Muscle of back (tissue), 13 donors: ENCODE data around the gene GIN1. TPM values are rescaled to one million over a fixed set of nuclear protein-coding genes. Genes with fewer than 3 reads are reported as not detected.
A peak's percentile ranks its signal among the peaks of the same experiment; 100 is the strongest.
"Not testable (repeated sequence)": the region's sequence is repeated elsewhere in the genome, so short reads cannot be mapped to it uniquely, and the experiment has no call there.

Experiments
- DNase-seq, 3 donors: peaks; one replicate each; pipeline versions ENCODE4 v3.0.0 to v3.0.0-alpha.2; 2013
- long read RNA-seq, 9 donors: transcript quantifications; one replicate each; lab custom pipeline, GENCODE V29; 2026
- polyA plus RNA-seq, 10 donors: library from polyadenylated mRNA; unstranded; fragments of 120-200 nt; gene quantifications; one replicate each; pipeline ENCODE4 v1.2.1, GENCODE V29; 2013; ENCODE audit not compliant: insufficient read length in 10 of 10

GIN1 gene
- 10 to 100 TPM in 3 of 10 donors, 1 to 10 TPM in 7; 6.8 to 10.7 (median 9.6) TPM for polyA plus RNA-seq
- long read RNA-seq, donor 1, partial matches to known transcripts: 0 of 1 reads
- long read RNA-seq, donor 1, other reads (novel, unspliced or antisense): 0 of 1 reads
- long read RNA-seq, donor 2, partial matches to known transcripts: 0 of 2 reads
- long read RNA-seq, donor 2, other reads (novel, unspliced or antisense): 0 of 2 reads
- long read RNA-seq, donor 3: 0 reads
- long read RNA-seq, donor 4, partial matches to known transcripts: 0 of 2 reads
- long read RNA-seq, donor 4, other reads (novel, unspliced or antisense): 0 of 2 reads
- long read RNA-seq, donor 5, partial matches to known transcripts: 0 of 1 reads
- long read RNA-seq, donor 5, other reads (novel, unspliced or antisense): 0 of 1 reads
- long read RNA-seq, donor 6, partial matches to known transcripts: 0 of 4 reads
- long read RNA-seq, donor 6, other reads (novel, unspliced or antisense): 0 of 4 reads
- long read RNA-seq, donor 7, partial matches to known transcripts: 0 of 1 reads
- long read RNA-seq, donor 7, other reads (novel, unspliced or antisense): 0 of 1 reads
- long read RNA-seq, donor 8, partial matches to known transcripts: 0 of 3 reads
- long read RNA-seq, donor 8, other reads (novel, unspliced or antisense): 0 of 3 reads
- long read RNA-seq, donor 9: 0 reads

GRCh38 chr5:103119765-103120606 lies at the start of gene GIN1, which contains the start of gene PPIP5K2:
Gene GIN1 (minus strand): TSS chr5:103120138. CDS start chr5:103108707, 11,431 bp downstream.
Gene PPIP5K2 (plus strand): TSS chr5:103120301. CDS start chr5:103129590, 9,289 bp downstream.
- DNase-seq: peak; percentile 98 to 99 (median 99)

- no peak for DNase-seq
These were observed 46.8 kb upstream of the GIN1 start for GRCh38 chr5:103166706-103167105.

- DNase-seq: no peak
These were observed 31.2 kb upstream of the GIN1 start for GRCh38 chr5:103151156-103151555.

GRCh38 chr5:103148213-103148612 lies 28.3 kb upstream of the GIN1 start:
- no peak for DNase-seq

- no peak for DNase-seq
These were observed 25.3 kb upstream of the GIN1 start for GRCh38 chr5:103145196-103145595.

GRCh38 chr5:103142132-103142531 lies 22.2 kb upstream of the GIN1 start:
- DNase-seq: not testable (repeated sequence)

- DNase-seq: peak; percentile 48 to 60 (median 49)
These were observed 19.4 kb upstream of the GIN1 start for GRCh38 chr5:103139264-103139865.

GRCh38 chr5:103138202-103138690 lies 18.3 kb upstream of the GIN1 start:
- no peak for DNase-seq

GRCh38 chr5:103135461-103135860 lies 15.5 kb upstream of the GIN1 start:
- DNase-seq: no peak

- DNase-seq: no peak
These were observed 13.3 kb upstream of the GIN1 start for GRCh38 chr5:103133231-103133630.

- no peak for DNase-seq
These were observed 12.7 kb upstream of the GIN1 start for GRCh38 chr5:103132684-103133083.

- no peak for DNase-seq
These were observed 8.3 kb upstream of the GIN1 start for GRCh38 chr5:103128202-103128601.

GRCh38 chr5:103127292-103127817 lies 7.4 kb upstream of the GIN1 start:
- DNase-seq: no peak

- no peak for DNase-seq
These were observed 6.6 kb upstream of the GIN1 start for GRCh38 chr5:103126557-103126956.

GRCh38 chr5:103122242-103122641 lies 2.3 kb upstream of the GIN1 start:
- no peak for DNase-seq

- DNase-seq: peak; percentile 17 to 59 (median 19)
These were observed 766 bp upstream of the GIN1 start for GRCh38 chr5:103120607-103121200.

GRCh38 chr5:103119070-103119764 lies 721 bp downstream of the GIN1 start:
- DNase-seq: peak in 2 of 3 donors; percentile 22 to 30

GRCh38 chr5:103117471-103117991 lies 2.4 kb downstream of the GIN1 start:
- DNase-seq: no peak

- no peak for DNase-seq
These were observed 5.5 kb downstream of the GIN1 start for GRCh38 chr5:103114440-103114839.

- no peak for DNase-seq
These were observed 7.0 kb downstream of the GIN1 start for GRCh38 chr5:103112910-103113309.
